Activated CD4-positive, alpha-beta T cell treated with anti-CD3 and anti-CD28 coated beads, Interleukin-2, amount 50 U/mL, for 1 hour (primary cell): ENCODE measurements around the gene SLC7A10.
"Not testable (repeated sequence)": the region's sequence is repeated elsewhere in the genome, so short reads cannot be mapped to it uniquely, and the experiment has no call there.

Source experiments
- DNase-seq: peaks from one replicate; pipeline ENCODE4 v3.0.0-alpha.2; 2020

Gene SLC7A10

GRCh38 chr19:33236696-33237390 is 11.2 kb upstream of the SLC7A10 start:
- no peak for DNase-seq

- no peak for DNase-seq
These were observed 10.3 kb upstream of the SLC7A10 start for GRCh38 chr19:33235996-33236350.

- peak; percentile 78 for DNase-seq
These were observed 9.8 kb upstream of the SLC7A10 start for GRCh38 chr19:33235269-33235995.

- no peak for DNase-seq
These were observed 9.1 kb upstream of the SLC7A10 start for GRCh38 chr19:33234736-33235135.

- DNase-seq: no peak
These were observed 8.4 kb upstream of the SLC7A10 start for GRCh38 chr19:33234092-33234491.

GRCh38 chr19:33233056-33233873 is 7.6 kb upstream of the SLC7A10 start:
- DNase-seq: no peak

GRCh38 chr19:33232656-33233055 is 7.0 kb upstream of the SLC7A10 start:
- no peak for DNase-seq

GRCh38 chr19:33231511-33231910 is 5.9 kb upstream of the SLC7A10 start:
- no peak for DNase-seq

- DNase-seq: no peak
These were observed 4.3 kb upstream of the SLC7A10 start for GRCh38 chr19:33229962-33230361.

GRCh38 chr19:33227870-33228599 is 2.4 kb upstream of the SLC7A10 start:
- DNase-seq: no peak

- DNase-seq: no peak
These were observed 1.6 kb upstream of the SLC7A10 start for GRCh38 chr19:33227242-33227650.

- no peak for DNase-seq
These were observed 1.0 kb upstream of the SLC7A10 start for GRCh38 chr19:33226550-33227241.

GRCh38 chr19:33224694-33225457 is 774 bp downstream of the SLC7A10 start:
- DNase-seq: no peak

- DNase-seq: not testable (repeated sequence)
These were observed 3.4 kb downstream of the SLC7A10 start for GRCh38 chr19:33222255-33222654.

- DNase-seq: no peak
These were observed 4.0 kb downstream of the SLC7A10 start for GRCh38 chr19:33221638-33222037.

- DNase-seq: no peak
These were observed 4.9 kb downstream of the SLC7A10 start for GRCh38 chr19:33220735-33221134.

- no peak for DNase-seq
These were observed 5.5 kb downstream of the SLC7A10 start for GRCh38 chr19:33220115-33220514.

- DNase-seq: no peak
These were observed 6.3 kb downstream of the SLC7A10 start for GRCh38 chr19:33219261-33219815.

GRCh38 chr19:33217881-33218280 is 7.8 kb downstream of the SLC7A10 start:
- no peak for DNase-seq

GRCh38 chr19:33216198-33216830 is 9.3 kb downstream of the SLC7A10 start:
- DNase-seq: no peak
